Measurements from ENCODE around the gene AREL1.

AREL1 gene

GRCh38 chr14:74658535-74659131, 54.2 kb downstream of the AREL1 start:
- no peak for DNase-seq

GRCh38 chr14:74656964-74657363, 55.9 kb downstream of the AREL1 start:
- no peak for DNase-seq

- DNase-seq: no peak
Measured at GRCh38 chr14:74655599-74656395, 57.1 kb downstream of the AREL1 start.

GRCh38 chr14:74654931-74655330, 57.9 kb downstream of the AREL1 start:
- no peak for DNase-seq

GRCh38 chr14:74653386-74654138, 59.3 kb downstream of the AREL1 start:
- no peak for DNase-seq

- no peak for DNase-seq
Measured at GRCh38 chr14:74652541-74652940, 60.3 kb downstream of the AREL1 start.

- DNase-seq: no peak
Measured at GRCh38 chr14:74650927-74651686, 61.8 kb downstream of the AREL1 start.

GRCh38 chr14:74649673-74650072, 63.2 kb downstream of the AREL1 start:
- no peak for DNase-seq

- no peak for DNase-seq
Measured at GRCh38 chr14:74649167-74649566, 63.7 kb downstream of the AREL1 start.

- DNase-seq: no peak
Measured at GRCh38 chr14:74648601-74649000, 64.3 kb downstream of the AREL1 start.

GRCh38 chr14:74647678-74648461, 65.0 kb downstream of the AREL1 start:
- no peak for DNase-seq

- DNase-seq: no peak
Measured at GRCh38 chr14:74647061-74647677, 65.7 kb downstream of the AREL1 start.

- DNase-seq: no peak
Measured at GRCh38 chr14:74645756-74646470, 67.0 kb downstream of the AREL1 start.

GRCh38 chr14:74645244-74645643, 67.6 kb downstream of the AREL1 start:
- no peak for DNase-seq

- DNase-seq: no peak
Measured at GRCh38 chr14:74641601-74642391, 71.1 kb downstream of the AREL1 start.

GRCh38 chr14:74638966-74639365, 73.9 kb downstream of the AREL1 start:
- DNase-seq: no peak

- DNase-seq: no peak
Measured at GRCh38 chr14:74638066-74638465, 74.8 kb downstream of the AREL1 start.

- no peak for DNase-seq
Measured at GRCh38 chr14:74637178-74637550, 75.7 kb downstream of the AREL1 start.

GRCh38 chr14:74636424-74637177, 76.3 kb downstream of the AREL1 start:
- no peak for DNase-seq

- no peak for DNase-seq
Measured at GRCh38 chr14:74635847-74636246, 77.0 kb downstream of the AREL1 start.
